Left ventricle myocardium inferior (tissue), 1 donor: ENCODE results near the gene IFITM1. TPM values are rescaled to one million over a fixed set of nuclear protein-coding genes. Genes with fewer than 3 reads are reported as not detected.
"Not testable (repeated sequence)": the region's sequence is repeated elsewhere in the genome, so short reads cannot be mapped to it uniquely, and the experiment has no call there.

Experiments used
- DNase-seq: peaks from one replicate; pipeline ENCODE4 v3.0.0-alpha.2; 2020
- H3K27ac ChIP-seq: fragments of 200-600 bp; replicated peaks from 2 replicates; pipeline ENCODE4 v1.8.0; 2021
- H3K27me3 ChIP-seq: fragments of 200-600 bp; 2 replicates; pipeline ENCODE4 v1.8.0; 2021; ENCODE audit warnings: low read depth
- H3K36me3 ChIP-seq: fragments of 200-600 bp; 2 replicates; pipeline ENCODE4 v1.8.0; 2021
- H3K4me1 ChIP-seq: fragments of 200-600 bp; 2 replicates; pipeline ENCODE4 v1.8.0; 2021
- H3K4me3 ChIP-seq: fragments of 200-600 bp; 2 replicates; pipeline ENCODE4 v1.8.0; 2021; ENCODE audit warnings: mild to moderate bottlenecking, moderate library complexity
- H3K9me3 ChIP-seq: fragments of 200-600 bp; replicated peaks from 2 replicates; pipeline ENCODE4 v1.8.0; 2021
- intact Hi-C: fragments of 100-400 bp; cut with micrococcal nuclease; formaldehyde crosslinking; loops from one replicate; pipeline ENCODE4 v1.11.0; 2022
- total RNA-seq: library from RNA; stranded (reverse); fragmentation: NEBNext Ultra II Directional; extraction: Animal tissue kit (Norgen Biotek cat#: 25700); gene quantifications from one replicate; pipeline ENCODE4 v1.2.1, GENCODE V29; 2021
- TF ChIP-seq, protein P1 (sequence below): fragments of 200-600 bp; IDR thresholded peaks from 2 replicates; pipeline ENCODE4 v1.8.0; 2021; ENCODE audit warnings: antibody characterized with exemption, mild to moderate bottlenecking, borderline replicate concordance
- donor health status: DM: no; HTN: yes; CAD: no; lungs with severe emphysema.

Gene IFITM1
- total RNA-seq, 1 donor from 2014 or later = 83.5 TPM

DNA sequence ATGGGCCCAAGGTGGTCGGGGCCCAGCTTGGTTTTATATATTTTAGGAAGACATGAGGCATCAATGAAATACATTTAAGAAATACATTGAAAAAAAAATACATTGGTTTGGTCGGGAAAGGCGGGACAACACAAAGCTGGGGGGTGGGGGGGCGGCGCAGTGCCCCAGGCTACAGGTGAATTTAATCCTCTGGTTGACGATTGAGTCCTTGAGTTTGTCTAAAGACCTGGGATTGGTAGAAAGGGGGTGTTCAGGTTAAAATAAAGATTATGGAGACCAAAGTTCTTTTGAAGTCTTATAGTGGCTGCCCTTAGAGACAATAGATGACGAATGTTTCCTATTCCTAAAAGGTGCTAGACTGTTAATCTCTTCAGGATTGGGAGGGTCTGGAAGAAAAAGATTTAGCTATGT lies 3.1 kb downstream of the IFITM1 start:
- H3K27me3 ChIP-seq = peaks cover 56% of the 10 kb centered on the region
- H3K9me3 ChIP-seq = no peaks in the 10 kb centered on the region
- H3K4me1 ChIP-seq = peaks cover 54% of the 10 kb centered on the region
- peak overlapping the region; percentile 74 for H3K4me3 ChIP-seq
- TF ChIP-seq, protein P1, sequence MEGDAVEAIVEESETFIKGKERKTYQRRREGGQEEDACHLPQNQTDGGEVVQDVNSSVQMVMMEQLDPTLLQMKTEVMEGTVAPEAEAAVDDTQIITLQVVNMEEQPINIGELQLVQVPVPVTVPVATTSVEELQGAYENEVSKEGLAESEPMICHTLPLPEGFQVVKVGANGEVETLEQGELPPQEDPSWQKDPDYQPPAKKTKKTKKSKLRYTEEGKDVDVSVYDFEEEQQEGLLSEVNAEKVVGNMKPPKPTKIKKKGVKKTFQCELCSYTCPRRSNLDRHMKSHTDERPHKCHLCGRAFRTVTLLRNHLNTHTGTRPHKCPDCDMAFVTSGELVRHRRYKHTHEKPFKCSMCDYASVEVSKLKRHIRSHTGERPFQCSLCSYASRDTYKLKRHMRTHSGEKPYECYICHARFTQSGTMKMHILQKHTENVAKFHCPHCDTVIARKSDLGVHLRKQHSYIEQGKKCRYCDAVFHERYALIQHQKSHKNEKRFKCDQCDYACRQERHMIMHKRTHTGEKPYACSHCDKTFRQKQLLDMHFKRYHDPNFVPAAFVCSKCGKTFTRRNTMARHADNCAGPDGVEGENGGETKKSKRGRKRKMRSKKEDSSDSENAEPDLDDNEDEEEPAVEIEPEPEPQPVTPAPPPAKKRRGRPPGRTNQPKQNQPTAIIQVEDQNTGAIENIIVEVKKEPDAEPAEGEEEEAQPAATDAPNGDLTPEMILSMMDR = no peak
- no peak for DNase-seq
- no peaks in the 10 kb centered on the region for H3K36me3 ChIP-seq
- H3K27ac ChIP-seq = peak overlapping the region; percentile 94
- intact Hi-C loops = no loop called here

DNA sequence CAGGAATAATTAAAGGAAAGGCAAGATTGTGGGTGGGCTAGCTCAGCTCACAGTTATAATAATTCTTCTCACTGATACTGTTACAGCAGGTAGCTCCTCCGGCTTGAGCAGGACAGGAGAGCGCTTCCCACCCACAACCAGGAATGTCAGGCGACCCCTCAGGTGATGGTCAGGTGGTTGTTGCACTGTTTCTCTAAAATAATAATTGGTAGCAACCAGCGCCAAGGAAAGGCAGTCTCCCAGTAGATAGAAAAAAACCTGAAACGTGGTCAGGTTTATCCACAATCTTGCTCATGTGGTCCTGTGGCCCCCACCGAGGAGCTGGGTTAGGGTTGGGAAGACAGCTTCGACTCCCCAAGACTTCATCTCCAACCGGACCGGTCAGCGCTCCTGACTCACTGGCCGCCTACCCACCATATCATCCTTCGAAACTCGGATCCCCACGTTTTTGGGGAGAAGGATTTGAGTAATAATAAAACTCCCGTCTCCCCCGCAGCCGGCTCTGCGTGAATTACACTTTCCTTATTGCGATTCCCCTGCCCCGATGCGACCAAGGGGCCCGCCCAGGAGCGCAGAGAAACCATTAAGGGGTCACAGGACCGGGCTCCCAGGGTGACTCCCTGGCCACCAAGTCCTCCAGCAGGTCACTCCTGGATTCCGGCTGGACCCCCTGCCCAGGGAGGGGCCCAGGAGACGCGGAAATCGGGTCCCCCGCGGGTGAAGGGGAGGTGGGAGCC lies 4.0 kb downstream of the IFITM1 start:
- H3K9me3 ChIP-seq, H3K36me3 ChIP-seq, DNase-seq, intact Hi-C loops: not testable (repeated sequence)
- Histone ChIP-seq H3K4me3 (peak overlapping the region; percentile 74), H3K27me3 (peaks cover 48% of the 10 kb centered on the region), H3K4me1 (peaks cover 49% of the 10 kb centered on the region), H3K27ac (peak overlapping the region; percentile 94)

DNA sequence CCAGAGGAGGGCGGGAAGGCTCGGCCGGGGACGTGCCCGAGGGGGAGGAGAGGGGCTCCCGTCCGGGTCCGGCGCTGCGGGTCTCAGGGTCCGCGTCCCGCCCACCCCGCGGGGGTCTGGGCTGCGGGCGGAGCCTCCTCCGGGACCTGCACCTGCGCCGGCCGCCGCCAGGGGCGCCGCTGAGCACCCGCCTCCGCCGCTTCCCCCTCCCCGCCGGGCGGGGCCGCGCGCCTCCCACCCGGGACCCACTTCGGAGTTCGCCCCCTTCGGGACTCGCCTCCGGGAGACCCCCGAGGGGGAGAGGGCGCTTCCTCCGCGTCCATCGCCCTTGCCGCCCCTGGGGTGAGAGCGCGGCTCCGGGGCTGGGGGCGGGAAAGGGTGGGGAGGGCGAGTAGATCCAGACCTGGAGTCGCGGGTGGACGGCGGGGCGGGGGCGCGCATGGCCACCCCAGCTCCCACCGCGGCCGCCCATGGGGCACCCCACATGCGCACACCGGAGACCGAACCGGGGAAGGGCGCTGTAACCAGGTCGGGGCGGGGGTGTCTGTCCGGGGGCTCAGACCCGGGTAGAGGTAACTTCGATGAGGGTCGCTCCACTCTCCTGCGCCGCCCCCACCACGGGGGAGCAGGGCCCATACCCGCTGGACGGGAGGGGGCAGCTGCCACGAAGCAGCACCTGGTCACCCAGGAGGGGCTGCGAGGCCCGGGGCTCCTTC lies 4.7 kb downstream of the IFITM1 start:
- peak overlapping the region; percentile 98 for H3K27ac ChIP-seq
- intact Hi-C loops, DNase-seq: not testable (repeated sequence)

DNA sequence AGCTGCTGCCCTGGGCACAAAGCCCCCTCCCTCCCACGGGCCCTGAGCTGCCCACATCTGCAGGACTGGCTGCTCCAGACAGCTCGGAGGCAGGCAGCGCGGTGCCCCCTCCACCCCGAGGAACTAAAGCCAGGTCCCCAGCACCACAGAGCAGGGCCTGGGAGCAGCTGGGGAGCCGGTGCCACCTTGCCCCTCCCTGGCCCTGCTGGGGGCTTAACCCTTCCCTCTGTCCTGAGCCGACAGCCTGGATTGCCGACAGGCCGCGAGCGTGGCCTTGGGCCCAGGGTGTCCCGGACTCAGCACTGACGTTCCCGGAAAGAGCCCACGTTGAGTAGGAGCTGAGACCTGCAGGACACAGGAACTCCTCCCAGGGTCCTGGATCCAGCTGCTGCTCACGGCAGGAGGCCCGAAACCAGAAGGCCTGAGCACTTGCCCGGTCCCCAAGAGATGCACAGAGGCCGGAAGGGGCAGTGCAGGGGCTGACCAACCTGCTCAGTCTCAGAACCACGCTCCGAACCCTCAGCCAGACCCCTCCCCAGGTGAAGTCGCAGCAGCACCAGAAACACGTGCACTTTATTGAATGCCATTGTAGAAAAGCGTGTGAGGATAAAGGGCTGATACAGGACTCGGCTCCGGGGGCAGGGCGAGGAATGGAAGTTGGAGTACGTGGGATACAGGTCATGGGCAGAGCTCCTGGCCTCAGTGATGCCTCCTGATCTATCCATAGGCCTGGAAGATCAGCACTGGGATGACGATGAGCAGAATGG lies 5.5 kb downstream of the IFITM1 start:
- Histone ChIP-seq H3K4me3 (peak overlapping the region; percentile 87), H3K27ac (peak overlapping the region; percentile 98), H3K4me1 (peaks cover 41% of the 10 kb centered on the region), H3K27me3 (peaks cover 34% of the 10 kb centered on the region)
- H3K9me3 ChIP-seq, DNase-seq, intact Hi-C loops, H3K36me3 ChIP-seq: not testable (repeated sequence)

More for the DNA sequence above, 4.7 kb downstream of the IFITM1 start:
- Histone ChIP-seq H3K27me3 (peaks cover 41% of the 10 kb centered on the region), H3K4me1 (peaks cover 43% of the 10 kb centered on the region), H3K4me3 (peak overlapping the region; percentile 87)
- not testable (repeated sequence) for H3K36me3 ChIP-seq, H3K9me3 ChIP-seq

DNA sequence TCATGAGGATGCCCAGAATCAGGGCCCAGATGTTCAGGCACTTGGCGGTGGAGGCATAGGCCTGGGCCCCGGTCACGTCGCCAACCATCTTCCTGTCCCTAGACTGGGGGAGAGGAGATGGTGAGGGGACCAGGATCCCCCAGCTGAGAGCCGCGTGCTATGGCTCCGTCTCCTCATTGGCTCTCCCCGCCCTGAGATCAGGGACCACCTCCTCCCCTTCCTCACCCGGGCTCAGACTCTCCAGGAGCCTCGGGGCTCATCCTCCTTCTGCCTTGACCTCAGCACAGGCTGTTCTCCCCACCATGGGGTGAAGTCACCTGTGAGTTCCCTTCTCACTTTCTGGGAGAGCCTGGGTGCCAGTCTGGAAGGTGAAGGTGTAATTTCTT lies 6.0 kb downstream of the IFITM1 start:
- peaks cover 31% of the 10 kb centered on the region for H3K27me3 ChIP-seq
- intact Hi-C loops, DNase-seq, H3K9me3 ChIP-seq, H3K36me3 ChIP-seq: not testable (repeated sequence)
- peak overlapping the region; percentile 87 for H3K4me3 ChIP-seq
- peak overlapping the region; percentile 98 for H3K27ac ChIP-seq
- H3K4me1 ChIP-seq = peaks cover 47% of the 10 kb centered on the region

DNA sequence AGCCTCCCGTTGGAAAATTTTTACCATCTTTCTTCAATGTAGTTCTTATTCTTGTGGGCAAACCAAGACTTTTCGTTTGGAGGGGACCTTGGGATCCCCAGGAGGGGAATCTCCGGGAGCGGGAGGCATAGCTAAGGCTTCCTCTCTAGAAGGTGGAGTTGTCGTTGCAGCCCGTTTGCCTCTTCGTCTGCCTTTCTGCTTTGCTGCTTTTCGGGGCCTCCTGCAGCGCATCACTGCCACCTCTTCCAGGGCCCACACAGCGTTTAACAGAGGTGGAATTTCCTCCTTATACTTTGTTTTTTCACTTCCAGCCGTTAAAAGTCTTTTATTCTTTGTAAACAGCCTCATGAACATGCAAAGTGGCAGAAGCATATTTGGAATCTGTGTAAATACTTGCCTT lies 10.3 kb downstream of the IFITM1 start:
- H3K27ac ChIP-seq = peak overlapping the region; percentile 97
- H3K27me3 ChIP-seq = peaks cover 10% of the 10 kb centered on the region
- peak overlapping the region; percentile 46 for H3K4me3 ChIP-seq
- DNase-seq = no peak
- no peaks in the 10 kb centered on the region for H3K9me3 ChIP-seq
- intact Hi-C loops = no loop called here
- H3K4me1 ChIP-seq = peaks cover 52% of the 10 kb centered on the region
- TF ChIP-seq, protein P1 = no peak
- H3K36me3 ChIP-seq = no peaks in the 10 kb centered on the region

DNA sequence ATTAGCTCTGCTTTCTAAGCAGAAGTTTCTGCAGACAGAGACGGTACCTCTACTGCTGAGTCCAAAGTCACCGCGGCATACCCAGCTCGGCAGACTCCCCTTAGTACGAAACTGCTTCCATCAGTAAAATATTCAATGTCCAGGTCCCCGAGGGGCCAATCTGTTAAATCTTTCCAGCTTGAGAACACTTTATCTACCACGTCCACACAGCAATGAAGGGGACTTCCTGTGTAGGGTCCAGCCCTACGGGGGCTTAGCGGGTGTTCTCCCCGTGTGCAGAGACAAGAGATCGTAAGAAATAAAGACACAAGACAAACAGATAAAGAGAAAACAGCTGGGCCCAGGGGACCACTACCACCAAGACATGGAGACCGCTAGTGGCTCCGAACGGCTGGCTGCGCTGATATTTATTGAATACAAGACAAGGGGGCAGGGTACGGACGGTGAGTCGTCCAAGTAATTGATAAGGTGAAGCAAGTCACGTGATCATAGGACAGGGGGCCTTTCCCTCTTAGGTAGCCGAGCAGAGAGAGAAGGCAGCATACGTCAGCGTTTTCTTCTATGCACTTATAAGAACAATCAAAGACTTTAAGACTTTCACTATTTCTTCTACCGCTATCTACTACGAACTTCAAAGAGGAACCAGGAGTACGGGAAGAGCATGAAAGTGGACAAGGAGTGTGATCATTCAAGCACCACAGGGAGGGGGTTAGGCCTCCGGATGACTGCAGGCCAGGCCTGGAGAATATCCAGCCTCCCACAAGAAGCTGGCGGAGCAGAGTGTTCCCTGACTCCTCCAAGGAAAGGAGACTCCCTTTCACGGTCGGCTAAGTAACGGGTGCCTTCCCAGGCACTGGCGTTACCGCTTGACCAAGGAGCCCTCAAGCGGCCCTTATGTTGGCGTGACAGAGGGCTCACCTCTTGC lies 11.0 kb downstream of the IFITM1 start:
- Histone ChIP-seq H3K4me3 (peak overlapping the region; percentile 46), H3K4me1 (peaks cover 52% of the 10 kb centered on the region), H3K27ac (peak overlapping the region; percentile 97)
- H3K36me3 ChIP-seq, H3K9me3 ChIP-seq, H3K27me3 ChIP-seq, intact Hi-C loops, DNase-seq: not testable (repeated sequence)
